HG02870 (cell line): ENCODE results near the gene GALNTL6.
A peak's percentile ranks its signal among the peaks of the same experiment; 100 is the strongest.
"Not testable (repeated sequence)": the region's sequence is repeated elsewhere in the genome, so short reads cannot be mapped to it uniquely, and the experiment has no call there.

Experiments used
- ATAC-seq: cut with Tn5 transposase; IDR thresholded peaks from one replicate; pipeline ENCODE4 v1.9.1; 2021; ENCODE audit warnings: mild to moderate bottlenecking, moderate library complexity; ENCODE audit not compliant: unreplicated experiment

The GALNTL6 gene

GRCh38 chr4:172708184-172708583 is 895.0 kb downstream of the GALNTL6 start:
- ATAC-seq: no peak

- no peak for ATAC-seq
Observed at GRCh38 chr4:172709376-172709775, 896.2 kb downstream of the GALNTL6 start.

GRCh38 chr4:172716291-172716690 is 903.1 kb downstream of the GALNTL6 start:
- ATAC-seq: no peak

GRCh38 chr4:172721659-172722058 is 908.5 kb downstream of the GALNTL6 start:
- ATAC-seq: no peak

GRCh38 chr4:172725581-172725980 is 912.4 kb downstream of the GALNTL6 start:
- ATAC-seq: no peak

- ATAC-seq: no peak
Observed at GRCh38 chr4:172726001-172726423, 912.8 kb downstream of the GALNTL6 start.

GRCh38 chr4:172727631-172728030 is 914.4 kb downstream of the GALNTL6 start:
- no peak for ATAC-seq

- not testable (repeated sequence) for ATAC-seq
Observed at GRCh38 chr4:172733645-172734044, 920.4 kb downstream of the GALNTL6 start.

- no peak for ATAC-seq
Observed at GRCh38 chr4:172734555-172734954, 921.4 kb downstream of the GALNTL6 start.

GRCh38 chr4:172736046-172736445 is 922.8 kb downstream of the GALNTL6 start:
- no peak for ATAC-seq

- ATAC-seq: peak; percentile 98
Observed at GRCh38 chr4:172740434-172740833, 927.2 kb downstream of the GALNTL6 start.

GRCh38 chr4:172750910-172751309 is 937.7 kb downstream of the GALNTL6 start:
- peak; percentile 99 for ATAC-seq

GRCh38 chr4:172751550-172751949 is 938.3 kb downstream of the GALNTL6 start:
- ATAC-seq: no peak

GRCh38 chr4:172758586-172759340 is 945.6 kb downstream of the GALNTL6 start:
- ATAC-seq: no peak

- no peak for ATAC-seq
Observed at GRCh38 chr4:172760512-172760911, 947.3 kb downstream of the GALNTL6 start.

GRCh38 chr4:172762895-172763294 is 949.7 kb downstream of the GALNTL6 start:
- no peak for ATAC-seq

GRCh38 chr4:172770787-172771186 is 957.6 kb downstream of the GALNTL6 start:
- ATAC-seq: no peak

GRCh38 chr4:172772781-172773180 is 959.6 kb downstream of the GALNTL6 start:
- no peak for ATAC-seq

- ATAC-seq: no peak
Observed at GRCh38 chr4:172776203-172776861, 963.1 kb downstream of the GALNTL6 start.

GRCh38 chr4:172777729-172778431 is 964.7 kb downstream of the GALNTL6 start:
- no peak for ATAC-seq

- no peak for ATAC-seq
Observed at GRCh38 chr4:172778583-172778982, 965.4 kb downstream of the GALNTL6 start.
